WERI-Rb-1 (cell line): Measurements from ENCODE around the gene PTH1R.

Experiments used
- DNase-seq: peaks from one replicate; pipeline ENCODE4 v3.0.0-alpha.2; 2020
- H3K27ac ChIP-seq: fragments of 250-450 bp; sonication (Bioruptor Pico); 2 replicates; pipeline ENCODE4 v1.5.1; 2020; ENCODE audit warnings: mild to moderate bottlenecking, moderate library complexity
- H3K27me3 ChIP-seq: fragments of 250-450 bp; sonication (Bioruptor Pico); 2 replicates; pipeline ENCODE4 v1.5.1; 2021; ENCODE audit warnings: mild to moderate bottlenecking, low read depth, moderate library complexity; ENCODE audit not compliant: insufficient read depth, severe bottlenecking
- H3K36me3 ChIP-seq: fragments of 250-450 bp; sonication (Bioruptor Pico); 2 replicates; pipeline ENCODE4 v1.5.1; 2020; ENCODE audit warnings: mild to moderate bottlenecking, moderate library complexity
- H3K4me3 ChIP-seq: 2 replicates; pipeline ENCODE4 v1.5.1; 2011; ENCODE audit warnings: low read depth, mild to moderate bottlenecking, control low read depth, low read length
- H3K9me3 ChIP-seq: fragments of 250-450 bp; sonication (Bioruptor Pico); 2 replicates; pipeline ENCODE4 v1.5.1; 2021; ENCODE audit warnings: mild to moderate bottlenecking, moderate library complexity; ENCODE audit not compliant: severe bottlenecking
- TF ChIP-seq, protein P1 (sequence below): IDR thresholded peaks from 2 replicates; pipeline ENCODE4 v1.5.1; 2011; ENCODE audit warnings: low read depth, mild to moderate bottlenecking, control low read depth, inconsistent platforms, low read length

The PTH1R gene

DNA sequence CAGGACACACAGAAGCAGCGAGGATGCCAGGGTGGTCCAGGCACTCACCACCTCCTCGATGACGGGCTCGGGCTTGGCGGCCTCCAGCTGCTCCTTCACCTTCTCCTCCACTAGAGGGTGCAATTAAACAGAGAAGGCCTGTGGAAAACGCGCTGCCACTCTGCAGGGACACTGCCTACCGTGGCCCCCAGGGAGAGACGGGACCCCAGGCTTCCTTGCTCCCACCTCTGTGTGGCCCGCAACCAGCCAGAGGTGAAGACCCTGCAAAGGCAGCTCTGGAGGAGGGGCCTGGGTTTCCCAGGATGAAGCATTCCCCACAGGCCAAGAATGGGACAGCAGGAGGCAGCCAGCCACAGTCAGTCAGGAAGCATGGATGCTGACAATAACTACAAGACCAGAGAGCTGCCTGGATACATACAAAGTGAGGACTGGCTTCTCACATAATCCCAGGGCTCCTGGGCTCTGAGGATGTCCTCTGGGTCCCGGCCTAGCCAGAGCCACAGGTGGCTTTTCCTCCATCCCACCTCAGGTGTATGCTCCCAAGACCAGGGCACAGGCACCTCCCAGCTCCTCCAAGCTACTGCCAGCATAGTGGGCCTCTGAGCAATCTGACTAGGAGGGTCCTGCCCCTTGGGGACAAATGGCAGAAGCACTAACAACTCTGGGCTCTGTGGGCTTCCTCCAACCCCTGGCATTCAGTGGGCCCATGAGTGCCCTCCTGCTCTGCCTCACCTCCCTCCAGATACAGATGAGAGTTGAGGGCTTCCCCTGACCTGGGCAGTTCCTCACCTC is 46.2 kb downstream of the PTH1R start:
- H3K27ac ChIP-seq, result no peak overlapping the region

GRCh38 chr3:46924921-46925584 is 47.5 kb downstream of the PTH1R start:
- Histone ChIP-seq H3K27ac (no peak overlapping the region), H3K36me3 (peaks cover 88% of the 10 kb centered on the region)
- TF ChIP-seq, protein P1, sequence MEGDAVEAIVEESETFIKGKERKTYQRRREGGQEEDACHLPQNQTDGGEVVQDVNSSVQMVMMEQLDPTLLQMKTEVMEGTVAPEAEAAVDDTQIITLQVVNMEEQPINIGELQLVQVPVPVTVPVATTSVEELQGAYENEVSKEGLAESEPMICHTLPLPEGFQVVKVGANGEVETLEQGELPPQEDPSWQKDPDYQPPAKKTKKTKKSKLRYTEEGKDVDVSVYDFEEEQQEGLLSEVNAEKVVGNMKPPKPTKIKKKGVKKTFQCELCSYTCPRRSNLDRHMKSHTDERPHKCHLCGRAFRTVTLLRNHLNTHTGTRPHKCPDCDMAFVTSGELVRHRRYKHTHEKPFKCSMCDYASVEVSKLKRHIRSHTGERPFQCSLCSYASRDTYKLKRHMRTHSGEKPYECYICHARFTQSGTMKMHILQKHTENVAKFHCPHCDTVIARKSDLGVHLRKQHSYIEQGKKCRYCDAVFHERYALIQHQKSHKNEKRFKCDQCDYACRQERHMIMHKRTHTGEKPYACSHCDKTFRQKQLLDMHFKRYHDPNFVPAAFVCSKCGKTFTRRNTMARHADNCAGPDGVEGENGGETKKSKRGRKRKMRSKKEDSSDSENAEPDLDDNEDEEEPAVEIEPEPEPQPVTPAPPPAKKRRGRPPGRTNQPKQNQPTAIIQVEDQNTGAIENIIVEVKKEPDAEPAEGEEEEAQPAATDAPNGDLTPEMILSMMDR, result no peak

More for the DNA sequence above, 46.2 kb downstream of the PTH1R start:
- H3K27me3 ChIP-seq, result no peaks in the 10 kb centered on the region
- TF ChIP-seq, protein P1, result peak; percentile 78
- H3K36me3 ChIP-seq, result peaks cover 94% of the 10 kb centered on the region
- H3K9me3 ChIP-seq, result no peaks in the 10 kb centered on the region
- no peak overlapping the region for H3K4me3 ChIP-seq
- peak; percentile 42 for DNase-seq

GRCh38 chr3:46925585-46925934 is 48.0 kb downstream of the PTH1R start:
- TF ChIP-seq, protein P1, result no peak
- Histone ChIP-seq H3K27ac (no peak overlapping the region), H3K9me3 (no peaks in the 10 kb centered on the region), H3K36me3 (peaks cover 83% of the 10 kb centered on the region), H3K27me3 (no peaks in the 10 kb centered on the region), H3K4me3 (no peak overlapping the region)
- DNase-seq, result no peak

More at GRCh38 chr3:46924921-46925584, 47.5 kb downstream of the PTH1R start:
- H3K4me3 ChIP-seq, result no peak overlapping the region
- H3K9me3 ChIP-seq, result no peaks in the 10 kb centered on the region
- no peaks in the 10 kb centered on the region for H3K27me3 ChIP-seq
- DNase-seq, result no peak

DNA sequence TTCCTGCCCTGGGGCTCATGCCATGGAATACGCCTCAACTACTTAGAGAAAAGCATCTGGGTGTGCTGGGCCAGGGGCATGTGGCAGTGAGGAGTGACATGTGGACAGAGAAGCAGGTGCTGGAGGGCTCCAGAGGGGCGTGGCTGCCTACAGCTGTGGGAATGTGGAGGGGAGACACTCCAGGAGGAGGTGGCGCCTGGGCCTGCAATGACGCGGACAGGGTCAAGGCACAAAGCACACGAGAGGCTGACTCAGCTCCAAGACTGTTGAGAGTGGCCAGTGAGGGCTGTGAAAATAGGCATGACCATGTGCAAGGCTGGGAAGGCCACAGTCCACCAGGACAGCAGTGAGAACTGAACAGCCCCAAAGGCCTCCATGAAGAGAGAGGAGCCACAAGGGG is 48.5 kb downstream of the PTH1R start:
- Histone ChIP-seq H3K9me3 (no peaks in the 10 kb centered on the region), H3K27me3 (no peaks in the 10 kb centered on the region), H3K36me3 (peaks cover 80% of the 10 kb centered on the region), H3K4me3 (no peak overlapping the region), H3K27ac (no peak overlapping the region)
- TF ChIP-seq, protein P1, result no peak
- no peak for DNase-seq

GRCh38 chr3:46926447-46926846 is 48.9 kb downstream of the PTH1R start:
- no peaks in the 10 kb centered on the region for H3K9me3 ChIP-seq
- no peak overlapping the region for H3K27ac ChIP-seq
- no peaks in the 10 kb centered on the region for H3K27me3 ChIP-seq
- H3K36me3 ChIP-seq, result peaks cover 77% of the 10 kb centered on the region
- TF ChIP-seq, protein P1, result no peak
- H3K4me3 ChIP-seq, result no peak overlapping the region
- DNase-seq, result no peak
